Gastrocnemius medialis (tissue), 4 donors: ENCODE measurements around the gene OR4D11.

Experiments used
- POLR2A ChIP-seq, 2 donors: fragments of 450-650 bp; IDR thresholded peaks; one replicate each; pipeline ENCODE4 v1.6.1; 2017; ENCODE audit warnings: antibody characterized with exemption in 2 of 2, mild to moderate bottlenecking in 2 of 2, moderate library complexity in 2 of 2
- TF ChIP-seq, protein P1 (sequence below), 5 experiments: fragments of 450-650 bp in 3 of 5; fragments of 200-600 bp in 2 of 5; sonication (generic) in 2 of 5; IDR thresholded peaks in 4 of 5; conservative IDR thresholded peaks in 1 of 5; 1 replicate in 4 of 5; 2 replicates in 1 of 5; pipeline ENCODE4 v1.5.1; 2016 to 2019; ENCODE audit warnings: antibody characterized with exemption in 5 of 5, mild to moderate bottlenecking in 3 of 5, moderate library complexity in 3 of 5

- TF ChIP-seq, protein P1, sequence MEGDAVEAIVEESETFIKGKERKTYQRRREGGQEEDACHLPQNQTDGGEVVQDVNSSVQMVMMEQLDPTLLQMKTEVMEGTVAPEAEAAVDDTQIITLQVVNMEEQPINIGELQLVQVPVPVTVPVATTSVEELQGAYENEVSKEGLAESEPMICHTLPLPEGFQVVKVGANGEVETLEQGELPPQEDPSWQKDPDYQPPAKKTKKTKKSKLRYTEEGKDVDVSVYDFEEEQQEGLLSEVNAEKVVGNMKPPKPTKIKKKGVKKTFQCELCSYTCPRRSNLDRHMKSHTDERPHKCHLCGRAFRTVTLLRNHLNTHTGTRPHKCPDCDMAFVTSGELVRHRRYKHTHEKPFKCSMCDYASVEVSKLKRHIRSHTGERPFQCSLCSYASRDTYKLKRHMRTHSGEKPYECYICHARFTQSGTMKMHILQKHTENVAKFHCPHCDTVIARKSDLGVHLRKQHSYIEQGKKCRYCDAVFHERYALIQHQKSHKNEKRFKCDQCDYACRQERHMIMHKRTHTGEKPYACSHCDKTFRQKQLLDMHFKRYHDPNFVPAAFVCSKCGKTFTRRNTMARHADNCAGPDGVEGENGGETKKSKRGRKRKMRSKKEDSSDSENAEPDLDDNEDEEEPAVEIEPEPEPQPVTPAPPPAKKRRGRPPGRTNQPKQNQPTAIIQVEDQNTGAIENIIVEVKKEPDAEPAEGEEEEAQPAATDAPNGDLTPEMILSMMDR (IDR thresholded peaks at IDR 0.05 in 4 of 5, conservative IDR thresholded peaks at IDR 0.05 in 1 of 5), result no peak
- TF ChIP-seq POLR2A (IDR thresholded peaks at IDR 0.05), result no peak
Measured at GRCh38 chr11:59551659-59552521, 48.5 kb downstream of the OR4D11 start.
